ENCODE data around the gene SNX20.

- no peak for TF ChIP-seq POLR2A (IDR thresholded peaks at IDR 0.05)
- peak; percentile 81 to 94 (median 91) for TF ChIP-seq CTCF (IDR thresholded peaks at IDR 0.05)
- no peak for TF ChIP-seq POLR2AphosphoS5 (IDR thresholded peaks at IDR 0.05)
- no peak for TF ChIP-seq EP300 (IDR thresholded peaks at IDR 0.05; ENCODE audit: low read depth)
These were observed 15.8 kb downstream of the SNX20 start for GRCh38 chr16:50665128-50665878.

Data from transverse colon (tissue), 4 donors.